Astrocyte (in vitro differentiated cells and primary cell): Measurements from ENCODE around the gene AMN. TPM values are rescaled to one million over a fixed set of nuclear protein-coding genes. Genes with fewer than 3 reads are reported as not detected.

ENCODE experiments used
- DNase-seq: peaks from one replicate; pipeline ENCODE4 v3.0.0-alpha.2; 2010; ENCODE audit warnings: low read depth
- FAIRE-seq: peaks from 2 replicates; lab custom pipeline; 2011; peaks lifted over from hg19 to GRCh38; lab: Jason Lieb, UNC
- H2AFZ ChIP-seq: 2 replicates; pipeline ENCODE4 v1.6.0; 2012; ENCODE audit warnings: low read depth, low read length, inconsistent platforms
- H3K27ac ChIP-seq: 2 replicates; pipeline ENCODE4 v1.5.1; 2011; ENCODE audit warnings: low read depth, low read length, inconsistent platforms
- H3K27me3 ChIP-seq: 2 replicates; pipeline ENCODE4 v1.6.0; 2011; ENCODE audit warnings: low read length, inconsistent platforms; ENCODE audit not compliant: insufficient read depth
- H3K36me3 ChIP-seq: 2 replicates; pipeline ENCODE4 v1.5.1; 2011; ENCODE audit warnings: low read length, inconsistent platforms; ENCODE audit not compliant: insufficient read depth
- H3K4me1 ChIP-seq: 2 replicates; pipeline ENCODE4 v1.5.1; 2011; ENCODE audit warnings: low read length, inconsistent platforms; ENCODE audit not compliant: insufficient read depth
- H3K4me2 ChIP-seq: 2 replicates; pipeline ENCODE4 v1.6.0; 2012; ENCODE audit warnings: low read length, inconsistent platforms
- H3K4me3 ChIP-seq: 2 replicates; pipeline ENCODE4 v1.5.1; 2011; ENCODE audit warnings: low read depth, mild to moderate bottlenecking, low read length, inconsistent platforms; ENCODE audit not compliant: insufficient read depth
- H3K79me2 ChIP-seq: 2 replicates; pipeline ENCODE4 v1.6.0; 2012; ENCODE audit warnings: mild to moderate bottlenecking, low read length, inconsistent platforms; ENCODE audit not compliant: insufficient read depth
- H3K9ac ChIP-seq: 2 replicates; pipeline ENCODE4 v1.6.0; 2012; ENCODE audit warnings: mild to moderate bottlenecking, low read length, inconsistent platforms
- H3K9me3 ChIP-seq: 2 replicates; pipeline ENCODE4 v1.5.1; 2012; ENCODE audit warnings: low read depth, mild to moderate bottlenecking, low read length, inconsistent platforms; ENCODE audit not compliant: insufficient read depth
- H4K20me1 ChIP-seq: 2 replicates; pipeline ENCODE4 v1.6.0; 2012; ENCODE audit warnings: low read length, inconsistent platforms; ENCODE audit not compliant: insufficient read depth
- H3K27ac Mint-ChIP-seq: one replicate; pipeline ENCODE4 v1.8.0; 2021; ENCODE audit warnings: mild to moderate bottlenecking, mixed read lengths; ENCODE audit not compliant: unreplicated experiment
- H3K27me3 Mint-ChIP-seq: one replicate; pipeline ENCODE4 v1.8.0; 2021; ENCODE audit warnings: low read depth, mixed read lengths; ENCODE audit not compliant: unreplicated experiment
- H3K36me3 Mint-ChIP-seq: one replicate; pipeline ENCODE4 v1.8.0; 2021; ENCODE audit warnings: low read depth, mixed read lengths; ENCODE audit not compliant: unreplicated experiment
- H3K4me1 Mint-ChIP-seq: one replicate; pipeline ENCODE4 v1.8.0; 2021; ENCODE audit warnings: low read depth, mixed read lengths; ENCODE audit not compliant: unreplicated experiment
- H3K4me3 Mint-ChIP-seq: one replicate; pipeline ENCODE4 v1.8.0; 2021; ENCODE audit warnings: mild to moderate bottlenecking, moderate library complexity, mixed read lengths; ENCODE audit not compliant: unreplicated experiment
- H3K9me3 Mint-ChIP-seq: one replicate; pipeline ENCODE4 v1.8.0; 2021; ENCODE audit warnings: mild to moderate bottlenecking, mixed read lengths; ENCODE audit not compliant: unreplicated experiment
- CTCF ChIP-seq: IDR thresholded peaks from 2 replicates; pipeline ENCODE4 v1.5.1; 2011; ENCODE audit warnings: low read depth, mild to moderate bottlenecking, inconsistent platforms, low read length, moderate library complexity; ENCODE audit not compliant: insufficient read depth
- EZH2 ChIP-seq: IDR thresholded peaks from 2 replicates; pipeline ENCODE4 v1.6.1; 2012; ENCODE audit warnings: mild to moderate bottlenecking, low read length, inconsistent platforms; ENCODE audit not compliant: insufficient read depth
- total RNA-seq: library from RNA; stranded (reverse); gene quantifications from 2 replicates; pipeline ENCODE4 v1.2.1, GENCODE V29; 2021

Gene AMN
- total RNA-seq, 1 donor from 2014 or later = 2.0 TPM

GRCh38 chr14:102945346-102946130, 23.1 kb downstream of the AMN start:
- peaks cover 32% of the 10 kb centered on the region for H3K36me3 Mint-ChIP-seq
- DNase-seq = peak; percentile 45

DNA sequence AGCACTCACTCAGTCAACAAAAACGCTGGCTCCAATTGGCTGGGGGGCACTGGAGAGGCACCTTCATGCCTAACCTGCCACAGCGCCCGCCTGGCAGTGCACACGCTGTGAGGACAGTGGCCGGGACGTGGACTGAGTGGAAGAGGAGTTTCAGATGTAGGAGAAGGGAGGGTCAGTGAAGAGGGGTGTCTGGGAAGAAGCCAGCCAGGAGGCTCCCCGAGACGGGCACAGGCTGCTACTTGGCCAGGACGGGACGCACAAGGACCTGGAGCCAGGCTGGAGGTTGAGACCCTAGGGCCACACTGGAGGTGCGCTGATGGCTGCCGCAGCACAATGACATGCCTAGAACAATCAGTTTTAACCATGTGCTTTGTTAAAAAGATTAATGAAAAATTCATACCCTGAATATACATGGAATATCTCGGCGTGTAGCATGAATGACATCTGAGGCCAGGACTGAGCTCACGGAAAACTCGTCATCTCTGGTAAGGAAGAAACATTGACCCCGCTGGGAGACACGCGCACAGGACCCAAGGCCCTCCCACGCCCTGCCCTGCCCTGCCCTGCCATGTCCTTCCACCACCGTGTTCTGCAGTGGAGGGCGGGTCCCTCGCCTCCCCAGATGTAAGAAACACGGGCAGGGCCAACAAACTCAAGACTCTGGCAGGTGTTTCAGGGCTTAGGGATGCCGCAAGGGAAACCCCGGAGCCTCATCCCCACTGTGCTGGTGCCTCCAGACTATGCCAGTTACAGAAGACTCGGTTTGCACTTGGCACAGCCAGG, 25.0 kb downstream of the AMN start:
- Histone ChIP-seq H3K27me3 (no peaks in the 10 kb centered on the region), H3K4me2 (no peak overlapping the region), H2AFZ (no peak overlapping the region), H3K9me3 (no peaks in the 10 kb centered on the region), H3K36me3 (peaks cover 45% of the 10 kb centered on the region), H3K79me2 (no peaks in the 10 kb centered on the region), H4K20me1 (peaks cover 47% of the 10 kb centered on the region), H3K4me1 (peaks cover 33% of the 10 kb centered on the region), H3K4me3 (no peak overlapping the region), H3K9ac (no peak overlapping the region), H3K27ac (no peak overlapping the region)
- H3K9me3 Mint-ChIP-seq = no peaks in the 10 kb centered on the region
- DNase-seq = no peak
- no peak overlapping the region for H3K4me3 Mint-ChIP-seq
- H3K4me1 Mint-ChIP-seq = peaks cover 17% of the 10 kb centered on the region
- no peaks in the 10 kb centered on the region for H3K27me3 Mint-ChIP-seq
- no peak for FAIRE-seq
- H3K27ac Mint-ChIP-seq = no peak overlapping the region
- TF ChIP-seq CTCF (no peak), EZH2 (no peak)
- H3K36me3 Mint-ChIP-seq = peaks cover 33% of the 10 kb centered on the region

More at GRCh38 chr14:102945346-102946130, 23.1 kb downstream of the AMN start:
- H3K4me3 ChIP-seq = no peak overlapping the region
- peak overlapping the region; percentile 66 for H3K27ac Mint-ChIP-seq
- no peaks in the 10 kb centered on the region for H3K9me3 Mint-ChIP-seq
- H3K9me3 ChIP-seq = no peaks in the 10 kb centered on the region
- H3K4me3 Mint-ChIP-seq = no peak overlapping the region
- H3K4me1 ChIP-seq = peaks cover 21% of the 10 kb centered on the region
- H3K4me1 Mint-ChIP-seq = peaks cover 18% of the 10 kb centered on the region
- TF ChIP-seq CTCF (no peak), EZH2 (no peak)
- peaks cover 43% of the 10 kb centered on the region for H4K20me1 ChIP-seq
- no peaks in the 10 kb centered on the region for H3K79me2 ChIP-seq
- no peaks in the 10 kb centered on the region for H3K27me3 Mint-ChIP-seq
- H3K27me3 ChIP-seq = no peaks in the 10 kb centered on the region
- H3K36me3 ChIP-seq = peaks cover 52% of the 10 kb centered on the region
- H3K9ac ChIP-seq = no peak overlapping the region
- no peak for FAIRE-seq
- H3K27ac ChIP-seq = no peak overlapping the region
- no peak overlapping the region for H3K4me2 ChIP-seq
- H2AFZ ChIP-seq = no peak overlapping the region
